ENCODE measurements around the gene TEDC1. TPM values are rescaled to one million over a fixed set of nuclear protein-coding genes. Genes with fewer than 3 reads are reported as not detected.

The TEDC1 gene
- total RNA-seq, 4 donors from 2014 or later, result 0.51 to 11.0 (median 9.4) TPM; not detected in 1

- intact Hi-C loops (cut with DNase I; ENCODE audit: low total_unique reads), result no loop called here
- DNase-seq, result no peak
- H3K27ac ChIP-seq, result peak within 1 kb of the TSS; percentile 72 to 78
- peaks cover 0 to 5% of the 10 kb centered on the region in 2 donors for H3K27me3 ChIP-seq
- TF ChIP-seq CTCF (IDR thresholded peaks at IDR 0.05) (no peak), POLR2A (IDR thresholded peaks at IDR 0.05) (no peak)
- H3K9me3 ChIP-seq, result no peaks in the 10 kb centered on the region
- no peaks in the 10 kb centered on the region for H3K36me3 ChIP-seq
- peak within 1 kb of the TSS; percentile 24 to 32 for H3K4me3 ChIP-seq
- H3K4me1 ChIP-seq, result peaks cover 0 to 50% of the 10 kb centered on the region in 2 donors
Observed at GRCh38 chr14:105486163-105486973, 4.7 kb upstream of the TEDC1 start, which contains the start of gene CRIP1. Gene CRIP1 (plus strand): TSS chr14:105486886. CDS start chr14:105487260, 374 bp downstream.

- H3K36me3 ChIP-seq, result no peaks in the 10 kb centered on the region
- peaks cover 0 to 5% of the 10 kb centered on the region in 2 donors for H3K27me3 ChIP-seq
- TF ChIP-seq CTCF (IDR thresholded peaks at IDR 0.05) (no peak), POLR2A (IDR thresholded peaks at IDR 0.05) (peak in 1 of 2 donors; percentile 29)
- H3K27ac ChIP-seq, result peak overlapping the region; percentile 72 to 78
- no peaks in the 10 kb centered on the region for H3K9me3 ChIP-seq
- DNase-seq, result peak; percentile 60 to 73
- peak overlapping the region; percentile 24 to 32 for H3K4me3 ChIP-seq
- intact Hi-C loops (cut with DNase I; ENCODE audit: low total_unique reads), result no loop called here
- H3K4me1 ChIP-seq, result peaks cover 0 to 50% of the 10 kb centered on the region in 2 donors
Observed at GRCh38 chr14:105486974-105487448, 4.0 kb upstream of the TEDC1 start.

- TF ChIP-seq CTCF (IDR thresholded peaks at IDR 0.05) (no peak), POLR2A (IDR thresholded peaks at IDR 0.05) (no peak)
- peak in 1 of 2 donors; percentile 47 for DNase-seq
- H3K9me3 ChIP-seq, result no peaks in the 10 kb centered on the region
- H3K27ac ChIP-seq, result peak overlapping the region; percentile 72 to 78
- peaks cover 0 to 48% of the 10 kb centered on the region in 2 donors for H3K4me1 ChIP-seq
- intact Hi-C loops (cut with DNase I; ENCODE audit: low total_unique reads), result no loop called here
- peaks cover 0 to 5% of the 10 kb centered on the region in 2 donors for H3K27me3 ChIP-seq
- peak overlapping the region; percentile 24 to 32 for H3K4me3 ChIP-seq
- H3K36me3 ChIP-seq, result no peaks in the 10 kb centered on the region
Observed at GRCh38 chr14:105487449-105487985, 3.5 kb upstream of the TEDC1 start.

GRCh38 chr14:105487986-105488777, 2.9 kb upstream of the TEDC1 start:
- H3K9me3 ChIP-seq, result no peaks in the 10 kb centered on the region
- intact Hi-C loops (cut with DNase I; ENCODE audit: low total_unique reads), result no loop called here
- H3K4me3 ChIP-seq, result peak overlapping the region; percentile 24 to 32
- H3K27ac ChIP-seq, result peak overlapping the region; percentile 78 to 92
- peaks cover 0 to 5% of the 10 kb centered on the region in 2 donors for H3K27me3 ChIP-seq
- DNase-seq, result no peak
- TF ChIP-seq CTCF (IDR thresholded peaks at IDR 0.05), result no peak
- TF ChIP-seq POLR2A (IDR thresholded peaks at IDR 0.05), result no peak
- peaks cover 0 to 42% of the 10 kb centered on the region in 2 donors for H3K4me1 ChIP-seq
- no peaks in the 10 kb centered on the region for H3K36me3 ChIP-seq
